HG02623 (cell line): ENCODE data around the gene RPS6KA2.

Experiments
- ATAC-seq: cut with Tn5 transposase; IDR thresholded peaks from one replicate; pipeline ENCODE4 v1.9.1; 2021; ENCODE audit warnings: moderate library complexity; ENCODE audit not compliant: unreplicated experiment

RPS6KA2 gene

GRCh38 chr6:166656230-166657151 is 29.4 kb upstream of the RPS6KA2 start:
- ATAC-seq, result no peak

- ATAC-seq, result no peak
Observed at GRCh38 chr6:166655713-166656229, 28.7 kb upstream of the RPS6KA2 start.

GRCh38 chr6:166655251-166655650 is 28.2 kb upstream of the RPS6KA2 start:
- no peak for ATAC-seq

GRCh38 chr6:166654573-166654972 is 27.5 kb upstream of the RPS6KA2 start:
- no peak for ATAC-seq

- no peak for ATAC-seq
Observed at GRCh38 chr6:166653639-166653941, 26.5 kb upstream of the RPS6KA2 start.

GRCh38 chr6:166650824-166651807 is 24.1 kb upstream of the RPS6KA2 start:
- no peak for ATAC-seq

- no peak for ATAC-seq
Observed at GRCh38 chr6:166650047-166650446, 23.0 kb upstream of the RPS6KA2 start.

GRCh38 chr6:166648846-166649245 is 21.8 kb upstream of the RPS6KA2 start:
- no peak for ATAC-seq

GRCh38 chr6:166647896-166648295 is 20.8 kb upstream of the RPS6KA2 start:
- ATAC-seq, result no peak

- ATAC-seq, result no peak
Observed at GRCh38 chr6:166646716-166647115, 19.7 kb upstream of the RPS6KA2 start.

- ATAC-seq, result no peak
Observed at GRCh38 chr6:166645896-166646295, 18.8 kb upstream of the RPS6KA2 start.

GRCh38 chr6:166644681-166645080 is 17.6 kb upstream of the RPS6KA2 start:
- ATAC-seq, result no peak

GRCh38 chr6:166643891-166644590 is 17.0 kb upstream of the RPS6KA2 start:
- no peak for ATAC-seq

- no peak for ATAC-seq
Observed at GRCh38 chr6:166642646-166643045, 15.6 kb upstream of the RPS6KA2 start.

GRCh38 chr6:166640342-166641043 is 13.4 kb upstream of the RPS6KA2 start:
- ATAC-seq, result no peak

- no peak for ATAC-seq
Observed at GRCh38 chr6:166639921-166640320, 12.9 kb upstream of the RPS6KA2 start.

- no peak for ATAC-seq
Observed at GRCh38 chr6:166638573-166638964, 11.5 kb upstream of the RPS6KA2 start.

GRCh38 chr6:166637812-166638572 is 10.9 kb upstream of the RPS6KA2 start:
- no peak for ATAC-seq

- ATAC-seq, result no peak
Observed at GRCh38 chr6:166636934-166637333, 9.9 kb upstream of the RPS6KA2 start.
